Measurements from ENCODE around the gene ATP6AP1.

ATP6AP1 gene

DNA sequence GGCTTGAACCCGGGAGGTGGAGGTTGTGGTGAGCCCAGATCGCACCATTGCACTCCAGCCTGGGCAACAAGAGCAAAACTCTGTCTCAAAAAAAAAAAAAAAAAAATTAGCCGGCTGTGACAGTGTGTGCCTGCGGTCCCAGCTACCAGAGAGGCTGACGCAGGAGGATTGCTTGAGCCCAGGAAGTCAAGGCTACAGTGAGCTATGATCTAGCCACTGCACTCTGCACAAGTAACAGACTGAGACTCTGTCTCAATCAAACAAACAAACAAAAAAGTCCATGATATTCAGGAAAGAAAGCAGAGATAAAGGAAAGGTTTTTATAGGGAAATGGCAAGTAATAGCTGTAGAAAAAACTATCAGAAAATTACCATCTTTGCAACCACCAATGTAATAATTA is 52.7 kb downstream of the ATP6AP1 start:
- TF ChIP-seq, protein P1, sequence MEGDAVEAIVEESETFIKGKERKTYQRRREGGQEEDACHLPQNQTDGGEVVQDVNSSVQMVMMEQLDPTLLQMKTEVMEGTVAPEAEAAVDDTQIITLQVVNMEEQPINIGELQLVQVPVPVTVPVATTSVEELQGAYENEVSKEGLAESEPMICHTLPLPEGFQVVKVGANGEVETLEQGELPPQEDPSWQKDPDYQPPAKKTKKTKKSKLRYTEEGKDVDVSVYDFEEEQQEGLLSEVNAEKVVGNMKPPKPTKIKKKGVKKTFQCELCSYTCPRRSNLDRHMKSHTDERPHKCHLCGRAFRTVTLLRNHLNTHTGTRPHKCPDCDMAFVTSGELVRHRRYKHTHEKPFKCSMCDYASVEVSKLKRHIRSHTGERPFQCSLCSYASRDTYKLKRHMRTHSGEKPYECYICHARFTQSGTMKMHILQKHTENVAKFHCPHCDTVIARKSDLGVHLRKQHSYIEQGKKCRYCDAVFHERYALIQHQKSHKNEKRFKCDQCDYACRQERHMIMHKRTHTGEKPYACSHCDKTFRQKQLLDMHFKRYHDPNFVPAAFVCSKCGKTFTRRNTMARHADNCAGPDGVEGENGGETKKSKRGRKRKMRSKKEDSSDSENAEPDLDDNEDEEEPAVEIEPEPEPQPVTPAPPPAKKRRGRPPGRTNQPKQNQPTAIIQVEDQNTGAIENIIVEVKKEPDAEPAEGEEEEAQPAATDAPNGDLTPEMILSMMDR (IDR thresholded peaks at IDR 0.05; ENCODE audit: insufficient read depth, low read length, poor library complexity, severe bottlenecking) = no peak
- TF ChIP-seq EZH2phosphoT487 (conservative IDR thresholded peaks at IDR 0.05; ENCODE audit: low read length) = no peak
- H4K20me1 ChIP-seq (ENCODE audit: low read depth, low read length) = no peaks in the 10 kb centered on the region
- peaks cover 17% of the 10 kb centered on the region for H3K79me2 ChIP-seq (ENCODE audit: insufficient read depth, low read length)
- H3K4me2 ChIP-seq (ENCODE audit: low read depth, low read length, poor library complexity, severe bottlenecking) = peak overlapping the region; percentile 42
- H3K36me3 ChIP-seq (ENCODE audit: low read length) = no peaks in the 10 kb centered on the region
- no peak overlapping the region for H3K4me3 ChIP-seq (ENCODE audit: insufficient read depth, low read length, poor library complexity, severe bottlenecking)
- H2AFZ ChIP-seq (ENCODE audit: low read depth, low read length, severe bottlenecking) = no peak overlapping the region
- no peaks in the 10 kb centered on the region for H3K9me2 ChIP-seq (replicated peaks; ENCODE audit: insufficient read depth, low read length)
- H3K9ac ChIP-seq (ENCODE audit: low read length) = peak overlapping the region; percentile 39
- H3F3A ChIP-seq (ENCODE audit: insufficient read depth) = peaks cover 29% of the 10 kb centered on the region
- no peaks in the 10 kb centered on the region for H3K27me3 ChIP-seq (ENCODE audit: low read length)
- peak overlapping the region; percentile 73 for H3K27ac ChIP-seq (ENCODE audit: low read depth, low read length)
- no peaks in the 10 kb centered on the region for H3K9me3 ChIP-seq (ENCODE audit: insufficient read depth, low read length)

DNA sequence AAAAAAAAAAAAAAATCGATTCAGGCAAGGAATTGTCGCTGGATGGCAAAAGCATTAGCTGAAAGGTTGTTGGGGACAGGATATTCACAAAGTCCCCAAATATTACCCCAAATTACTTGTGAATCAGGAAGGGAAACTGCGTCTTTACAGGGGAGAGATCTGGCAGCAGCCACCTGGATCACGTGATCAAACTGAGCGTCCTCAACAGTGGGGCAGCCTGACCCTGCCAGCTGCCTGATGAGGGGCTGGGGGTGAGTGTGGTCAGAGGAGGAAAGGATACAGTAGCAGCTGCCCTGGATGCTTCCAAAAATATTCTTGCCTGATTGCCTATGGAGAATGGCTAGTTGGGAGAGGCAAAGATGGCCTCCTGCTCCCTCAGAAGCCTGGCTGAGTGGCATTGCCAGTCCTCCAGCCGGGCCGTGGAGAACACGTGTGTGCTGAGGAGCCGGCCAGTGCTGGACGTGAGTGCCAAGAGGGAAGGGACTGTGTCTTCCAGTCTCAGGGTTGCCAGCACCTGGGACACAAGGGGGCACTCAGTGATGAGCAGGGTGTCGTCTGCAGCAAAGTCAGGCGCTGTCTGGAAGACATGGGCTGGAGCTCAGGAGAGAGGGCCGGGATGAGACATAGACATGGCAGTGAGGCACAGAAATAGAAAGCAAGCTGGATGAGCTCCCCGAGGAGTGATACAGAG is 53.6 kb downstream of the ATP6AP1 start:
- Histone ChIP-seq H3K79me2 (ENCODE audit: insufficient read depth, low read length) (peaks cover 18% of the 10 kb centered on the region), H3K9me3 (ENCODE audit: insufficient read depth, low read length) (no peaks in the 10 kb centered on the region), H2AFZ (ENCODE audit: low read depth, low read length, severe bottlenecking) (peak overlapping the region; percentile 83), H3F3A (ENCODE audit: insufficient read depth) (peaks cover 30% of the 10 kb centered on the region), H4K20me1 (ENCODE audit: low read depth, low read length) (no peaks in the 10 kb centered on the region), H3K9me2 (replicated peaks; ENCODE audit: insufficient read depth, low read length) (no peaks in the 10 kb centered on the region), H3K4me3 (ENCODE audit: insufficient read depth, low read length, poor library complexity, severe bottlenecking) (no peak overlapping the region), H3K4me2 (ENCODE audit: low read depth, low read length, poor library complexity, severe bottlenecking) (peak overlapping the region; percentile 42), H3K27me3 (ENCODE audit: low read length) (no peaks in the 10 kb centered on the region), H3K27ac (ENCODE audit: low read depth, low read length) (peak overlapping the region; percentile 73), H3K36me3 (ENCODE audit: low read length) (no peaks in the 10 kb centered on the region), H3K9ac (ENCODE audit: low read length) (peak overlapping the region; percentile 39)
- TF ChIP-seq, protein P1 (IDR thresholded peaks at IDR 0.05; ENCODE audit: insufficient read depth, low read length, poor library complexity, severe bottlenecking) = no peak
- TF ChIP-seq EZH2phosphoT487 (conservative IDR thresholded peaks at IDR 0.05; ENCODE audit: low read length) = no peak

DNA sequence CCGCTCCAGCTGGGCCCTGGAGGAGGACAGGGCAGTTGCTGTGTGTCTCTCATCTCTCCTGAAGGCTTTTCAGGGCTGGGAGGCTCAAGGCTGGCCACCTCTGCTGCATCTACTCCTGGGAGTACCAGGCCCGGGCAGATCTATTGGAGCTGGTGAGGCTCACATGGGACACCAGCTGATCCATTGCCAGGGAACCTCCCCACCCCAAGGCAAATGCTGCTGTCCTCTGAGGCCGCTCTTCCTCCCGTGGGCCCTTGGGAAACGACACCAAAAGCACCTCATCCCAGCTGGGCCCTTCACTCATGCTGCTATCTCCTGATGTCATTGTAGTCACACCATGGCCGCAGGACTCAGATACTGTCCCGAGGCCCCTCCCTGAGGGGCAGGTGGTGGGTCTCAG is 54.3 kb downstream of the ATP6AP1 start:
- H3K4me3 ChIP-seq (ENCODE audit: insufficient read depth, low read length, poor library complexity, severe bottlenecking) = no peak overlapping the region
- no peaks in the 10 kb centered on the region for H3K9me2 ChIP-seq (replicated peaks; ENCODE audit: insufficient read depth, low read length)
- H3K36me3 ChIP-seq (ENCODE audit: low read length) = no peaks in the 10 kb centered on the region
- H3K9ac ChIP-seq (ENCODE audit: low read length) = no peak overlapping the region
- H3K27me3 ChIP-seq (ENCODE audit: low read length) = no peaks in the 10 kb centered on the region
- H4K20me1 ChIP-seq (ENCODE audit: low read depth, low read length) = no peaks in the 10 kb centered on the region
- H3F3A ChIP-seq (ENCODE audit: insufficient read depth) = peaks cover 26% of the 10 kb centered on the region
- H2AFZ ChIP-seq (ENCODE audit: low read depth, low read length, severe bottlenecking) = no peak overlapping the region
- no peak overlapping the region for H3K4me2 ChIP-seq (ENCODE audit: low read depth, low read length, poor library complexity, severe bottlenecking)
- H3K9me3 ChIP-seq (ENCODE audit: insufficient read depth, low read length) = no peaks in the 10 kb centered on the region
- TF ChIP-seq, protein P1 (IDR thresholded peaks at IDR 0.05; ENCODE audit: insufficient read depth, low read length, poor library complexity, severe bottlenecking) = no peak
- no peak for TF ChIP-seq EZH2phosphoT487 (conservative IDR thresholded peaks at IDR 0.05; ENCODE audit: low read length)
- H3K79me2 ChIP-seq (ENCODE audit: insufficient read depth, low read length) = peaks cover 18% of the 10 kb centered on the region
- H3K27ac ChIP-seq (ENCODE audit: low read depth, low read length) = peak overlapping the region; percentile 73; the same call in 1 of the 2 replicates
